ENCODE measurements around the gene PNMT.

PNMT gene

GRCh38 chr17:39717660-39718059, 49.4 kb downstream of the PNMT start:
- no peaks in the 10 kb centered on the region for H3K27me3 ChIP-seq (ENCODE audit: control insufficient read depth in 1 of 2, insufficient read depth in 2 of 2, low read length in 2 of 2)
- peaks cover 33 to 69% of the 10 kb centered on the region in 2 donors for H3K36me3 ChIP-seq (ENCODE audit: control insufficient read depth in 1 of 2, insufficient read depth in 2 of 2, low read length in 2 of 2)
- no peak overlapping the region for H3K27ac ChIP-seq (ENCODE audit: low read depth, low read length)
- H3K4me1 ChIP-seq (ENCODE audit: control insufficient read depth in 1 of 2, insufficient read depth in 2 of 2, low read length in 2 of 2), result peaks cover 5 to 11% of the 10 kb centered on the region in 2 donors
- no peaks in the 10 kb centered on the region for H3K9me3 ChIP-seq (ENCODE audit: control insufficient read depth in 1 of 2, low read length in 2 of 2)
- no peak overlapping the region for H3K4me3 ChIP-seq (ENCODE audit: low read depth in 1 of 2, low read length in 2 of 2)
- no peak overlapping the region for H3K9ac ChIP-seq (ENCODE audit: low read depth in 1 of 2, low read length in 2 of 2)

- Histone ChIP-seq H3K36me3 (ENCODE audit: control insufficient read depth in 1 of 2, insufficient read depth in 2 of 2, low read length in 2 of 2) (peaks cover 34 to 76% of the 10 kb centered on the region in 2 donors), H3K27ac (ENCODE audit: low read depth, low read length) (no peak overlapping the region), H3K4me1 (ENCODE audit: control insufficient read depth in 1 of 2, insufficient read depth in 2 of 2, low read length in 2 of 2) (peaks cover 5 to 11% of the 10 kb centered on the region in 2 donors), H3K4me3 (ENCODE audit: low read depth in 1 of 2, low read length in 2 of 2) (no peak overlapping the region), H3K9me3 (ENCODE audit: control insufficient read depth in 1 of 2, low read length in 2 of 2) (no peaks in the 10 kb centered on the region), H3K27me3 (ENCODE audit: control insufficient read depth in 1 of 2, insufficient read depth in 2 of 2, low read length in 2 of 2) (no peaks in the 10 kb centered on the region), H3K9ac (ENCODE audit: low read depth in 1 of 2, low read length in 2 of 2) (no peak overlapping the region)
Measured at GRCh38 chr17:39719563-39720355, 51.5 kb downstream of the PNMT start.
